Measurements from ENCODE around the gene SLC46A1. TPM values are rescaled to one million over a fixed set of nuclear protein-coding genes. Genes with fewer than 3 reads are reported as not detected.
A peak's percentile ranks its signal among the peaks of the same experiment; 100 is the strongest.

Gene SLC46A1
- total RNA-seq, 1 donor from 2014 or later = 2.1 TPM

DNA sequence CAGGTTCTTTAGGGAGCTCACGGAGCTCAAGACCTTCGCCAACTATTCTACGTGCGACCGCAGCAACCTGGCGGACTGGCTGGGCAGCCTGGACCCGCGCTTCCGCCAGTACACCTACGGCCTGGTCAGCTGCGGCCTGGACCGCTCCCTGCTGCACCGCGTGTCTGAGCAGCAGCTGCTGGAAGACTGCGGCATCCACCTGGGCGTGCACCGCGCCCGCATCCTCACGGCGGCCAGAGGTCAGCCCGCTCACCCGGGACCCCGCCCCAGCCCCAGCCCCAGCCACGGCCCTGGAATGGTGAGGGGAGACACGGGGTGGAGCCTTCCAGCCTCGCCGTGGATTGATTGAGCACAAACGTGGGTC is 21.0 kb downstream of the SLC46A1 start:
- peaks cover 15% of the 10 kb centered on the region for H3K27me3 Mint-ChIP-seq
- DNase-seq = no peak
- TF ChIP-seq, protein P1, sequence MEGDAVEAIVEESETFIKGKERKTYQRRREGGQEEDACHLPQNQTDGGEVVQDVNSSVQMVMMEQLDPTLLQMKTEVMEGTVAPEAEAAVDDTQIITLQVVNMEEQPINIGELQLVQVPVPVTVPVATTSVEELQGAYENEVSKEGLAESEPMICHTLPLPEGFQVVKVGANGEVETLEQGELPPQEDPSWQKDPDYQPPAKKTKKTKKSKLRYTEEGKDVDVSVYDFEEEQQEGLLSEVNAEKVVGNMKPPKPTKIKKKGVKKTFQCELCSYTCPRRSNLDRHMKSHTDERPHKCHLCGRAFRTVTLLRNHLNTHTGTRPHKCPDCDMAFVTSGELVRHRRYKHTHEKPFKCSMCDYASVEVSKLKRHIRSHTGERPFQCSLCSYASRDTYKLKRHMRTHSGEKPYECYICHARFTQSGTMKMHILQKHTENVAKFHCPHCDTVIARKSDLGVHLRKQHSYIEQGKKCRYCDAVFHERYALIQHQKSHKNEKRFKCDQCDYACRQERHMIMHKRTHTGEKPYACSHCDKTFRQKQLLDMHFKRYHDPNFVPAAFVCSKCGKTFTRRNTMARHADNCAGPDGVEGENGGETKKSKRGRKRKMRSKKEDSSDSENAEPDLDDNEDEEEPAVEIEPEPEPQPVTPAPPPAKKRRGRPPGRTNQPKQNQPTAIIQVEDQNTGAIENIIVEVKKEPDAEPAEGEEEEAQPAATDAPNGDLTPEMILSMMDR (IDR thresholded peaks at IDR 0.05) = no peak
- ATAC-seq (ENCODE audit: low read depth) = no peak
- H3K4me1 Mint-ChIP-seq = peaks cover 30% of the 10 kb centered on the region
- intact Hi-C loops (cut with micrococcal nuclease) = no loop called here
- H3K27ac Mint-ChIP-seq = no peak overlapping the region
- H3K4me3 Mint-ChIP-seq = peak overlapping the region; percentile 90
- ChIA-PET CTCF (interaction anchor here (1.5 to 2.2 kb wide), 2 partner anchors 26 to 32 kb away, joined by 3 to 7 read pairs; no protein-coding TSS in a partner anchor), POLR2A (interaction anchor here (0.7 to 2.2 kb wide), 2 partner anchors 28 to 164 kb away, joined by 3 to 12 read pairs; partner anchors contain the start of gene POLDIP2)
- no peaks in the 10 kb centered on the region for H3K9me3 Mint-ChIP-seq
- H3K36me3 Mint-ChIP-seq (ENCODE audit: low read depth) = peaks cover 21% of the 10 kb centered on the region

DNA sequence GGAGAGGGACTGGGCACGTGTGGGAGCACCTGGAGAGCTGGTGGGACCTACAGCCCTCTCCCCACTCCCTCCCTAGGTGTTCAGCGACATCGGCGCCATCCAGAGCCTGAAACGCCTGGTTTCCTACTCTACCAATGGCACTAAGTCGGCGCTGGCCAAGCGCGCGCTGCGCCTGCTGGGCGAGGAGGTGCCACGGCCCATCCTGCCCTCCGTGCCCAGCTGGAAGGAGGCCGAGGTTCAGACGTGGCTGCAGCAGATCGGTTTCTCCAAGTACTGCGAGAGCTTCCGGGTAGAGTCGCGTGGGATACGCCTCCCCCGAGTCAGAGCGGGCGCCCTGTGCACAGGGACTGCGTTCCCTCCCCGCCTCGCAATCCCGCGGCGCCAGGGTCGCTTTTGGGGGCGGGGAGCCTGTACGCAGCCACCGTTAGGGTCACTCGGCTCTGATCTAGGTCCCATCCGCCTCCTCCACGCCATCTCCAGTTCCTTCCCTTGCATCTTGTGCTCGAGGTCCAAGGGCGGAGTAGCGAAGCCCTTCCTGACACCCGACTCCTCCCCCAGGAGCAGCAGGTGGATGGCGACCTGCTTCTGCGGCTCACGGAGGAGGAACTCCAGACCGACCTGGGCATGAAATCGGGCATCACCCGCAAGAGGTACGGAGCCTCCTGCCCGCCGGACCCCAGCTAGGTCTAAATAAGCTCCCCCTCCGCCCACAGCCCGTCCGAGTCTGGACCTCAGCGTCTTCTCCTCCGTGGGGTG is 21.6 kb downstream of the SLC46A1 start:
- Mint-ChIP-seq H3K36me3 (ENCODE audit: low read depth) (peaks cover 15% of the 10 kb centered on the region), H3K4me1 (peaks cover 30% of the 10 kb centered on the region), H3K27me3 (peaks cover 15% of the 10 kb centered on the region), H3K27ac (no peak overlapping the region), H3K9me3 (no peaks in the 10 kb centered on the region), H3K4me3 (peak overlapping the region; percentile 90)
- CTCF ChIA-PET = interaction anchor here (1.5 to 2.2 kb wide), 2 partner anchors 25 to 32 kb away, joined by 3 to 7 read pairs; no protein-coding TSS in a partner anchor
- POLR2A ChIA-PET = interaction anchor here (0.7 to 2.2 kb wide), 3 partner anchors 27 to 164 kb away, joined by 3 to 12 read pairs (median 5); partner anchors contain the start of genes IFT20, POLDIP2 and TNFAIP1
- DNase-seq (peak; percentile 33), ATAC-seq (ENCODE audit: low read depth) (peak; percentile 91)
- intact Hi-C loops (cut with micrococcal nuclease) = no loop called here
- TF ChIP-seq, protein P1 (IDR thresholded peaks at IDR 0.05) = no peak

DNA sequence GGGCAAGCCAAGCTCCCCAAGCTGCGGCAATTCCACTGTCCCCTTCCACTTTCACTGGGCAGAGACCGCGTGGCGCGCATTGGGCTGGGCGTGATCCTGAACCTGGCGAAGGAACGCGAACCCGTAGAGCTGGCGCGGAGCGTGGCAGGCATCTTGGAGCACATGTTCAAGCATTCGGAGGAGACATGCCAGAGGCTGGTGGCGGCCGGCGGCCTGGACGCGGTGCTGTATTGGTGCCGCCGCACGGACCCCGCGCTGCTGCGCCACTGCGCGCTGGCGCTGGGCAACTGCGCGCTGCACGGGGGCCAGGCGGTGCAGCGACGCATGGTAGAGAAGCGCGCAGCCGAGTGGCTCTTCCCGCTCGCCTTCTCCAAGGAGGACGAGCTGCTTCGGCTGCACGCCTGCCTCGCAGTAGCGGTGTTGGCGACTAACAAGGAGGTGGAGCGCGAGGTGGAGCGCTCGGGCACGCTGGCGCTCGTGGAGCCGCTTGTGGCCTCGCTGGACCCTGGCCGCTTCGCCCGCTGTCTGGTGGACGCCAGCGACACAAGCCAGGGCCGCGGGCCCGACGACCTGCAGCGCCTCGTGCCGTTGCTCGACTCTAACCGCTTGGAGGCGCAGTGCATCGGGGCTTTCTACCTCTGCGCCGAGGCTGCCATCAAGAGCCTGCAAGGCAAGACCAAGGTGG is 24.7 kb downstream of the SLC46A1 start:
- CTCF ChIA-PET = no interaction called here
- intact Hi-C loops (cut with micrococcal nuclease) = no loop called here
- Mint-ChIP-seq H3K27me3 (peaks cover 15% of the 10 kb centered on the region), H3K9me3 (no peaks in the 10 kb centered on the region), H3K4me3 (no peak overlapping the region), H3K27ac (no peak overlapping the region), H3K36me3 (ENCODE audit: low read depth) (peaks cover 7% of the 10 kb centered on the region), H3K4me1 (peaks cover 30% of the 10 kb centered on the region)
- POLR2A ChIA-PET = interaction anchor here (0.6 kb wide), 1 partner anchor 42 kb away, joined by 5 read pairs; no protein-coding TSS in a partner anchor
- TF ChIP-seq, protein P1 (IDR thresholded peaks at IDR 0.05) = no peak
- no peak for ATAC-seq (ENCODE audit: low read depth)
- no peak for DNase-seq

DNA sequence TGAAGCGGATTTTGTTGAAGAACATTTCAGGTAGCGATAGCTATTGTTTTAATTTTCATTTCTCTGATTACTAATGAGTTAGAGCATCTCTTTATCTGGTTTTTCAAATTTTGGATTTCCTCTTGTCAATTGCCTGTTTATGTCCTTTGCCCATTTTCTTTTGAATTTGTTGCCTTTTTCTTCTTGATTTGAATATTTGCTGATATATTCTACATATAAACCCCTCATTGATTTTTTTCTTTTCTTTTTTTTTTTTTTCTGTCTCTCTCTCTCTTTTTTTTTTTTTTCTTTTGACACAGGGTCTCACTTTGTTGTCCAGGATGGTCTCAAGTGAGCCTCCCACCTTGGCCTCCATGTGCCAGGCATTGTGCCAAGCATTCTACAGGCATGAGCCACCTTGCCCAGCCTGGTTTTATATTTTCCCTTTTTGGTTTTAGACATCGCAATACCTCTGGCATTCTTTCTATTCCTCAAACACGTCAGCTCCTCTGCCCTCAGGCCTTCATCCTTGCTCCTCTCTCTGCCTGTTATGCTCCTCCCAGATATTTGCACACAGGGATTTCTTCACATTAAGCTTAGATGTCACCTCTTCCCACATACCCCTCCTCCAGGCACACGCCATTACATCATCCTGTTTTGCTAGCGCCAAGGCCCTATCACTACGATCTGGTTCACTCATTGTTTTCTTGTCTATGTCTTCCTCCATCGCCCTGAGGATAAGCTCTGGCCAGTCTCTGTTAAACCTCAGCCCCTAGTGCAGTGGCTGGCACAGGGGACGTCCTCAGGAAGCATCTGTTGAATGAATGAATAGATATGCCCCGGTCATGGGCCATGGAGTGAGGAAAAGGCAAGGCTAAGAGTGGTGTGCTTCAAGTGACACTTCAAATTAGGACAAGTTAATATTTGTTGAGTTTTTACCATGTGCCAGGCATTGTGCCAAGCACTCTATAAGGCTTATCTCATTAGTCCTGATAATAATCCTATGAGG is 25.9 kb downstream of the SLC46A1 start:
- DNase-seq = no peak
- ATAC-seq (ENCODE audit: low read depth) = no peak
- peaks cover 25% of the 10 kb centered on the region for H3K4me1 Mint-ChIP-seq
- TF ChIP-seq, protein P1 (IDR thresholded peaks at IDR 0.05) = no peak
- POLR2A ChIA-PET = no interaction called here
- H3K27ac Mint-ChIP-seq = no peak overlapping the region
- intact Hi-C loops (cut with micrococcal nuclease) = no loop called here
- CTCF ChIA-PET = no interaction called here
- peaks cover 15% of the 10 kb centered on the region for H3K27me3 Mint-ChIP-seq
- H3K9me3 Mint-ChIP-seq = no peaks in the 10 kb centered on the region
- H3K36me3 Mint-ChIP-seq (ENCODE audit: low read depth) = peaks cover 7% of the 10 kb centered on the region
- no peak overlapping the region for H3K4me3 Mint-ChIP-seq

Measured in activated B cell treated with CpG ODN at 0.5 μM for 24 hours (primary cell).